ENCODE measurements around the gene GMPPA.

Gene GMPPA

DNA sequence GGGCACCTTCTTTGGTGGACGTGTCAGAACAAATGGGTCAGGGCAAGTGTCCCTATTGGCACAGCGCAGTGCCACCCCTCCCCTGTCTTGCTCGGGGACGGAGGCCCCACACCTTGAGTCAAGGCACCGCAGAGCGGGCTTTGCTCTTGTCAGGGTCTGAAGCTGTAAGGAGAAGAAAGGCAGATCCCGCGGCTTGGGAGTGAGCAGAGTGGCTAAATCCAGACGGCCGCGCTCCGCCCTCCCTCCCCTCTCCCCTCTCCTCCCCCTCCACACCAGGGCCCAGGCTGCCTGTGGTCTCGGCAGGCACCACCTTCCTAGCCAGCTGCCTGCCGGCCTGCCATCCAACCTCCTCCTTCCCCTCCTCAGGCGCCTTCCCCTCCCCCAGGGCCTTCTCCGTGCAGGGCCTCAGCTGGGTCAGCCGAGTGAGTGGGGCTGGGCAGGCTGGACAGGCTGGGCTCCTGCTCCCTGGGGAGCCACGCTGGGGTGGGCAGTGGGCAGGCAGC, 38.2 kb upstream of the GMPPA start:
- Histone ChIP-seq H3K27me3 (ENCODE audit: insufficient read depth, low read length) (no peaks in the 10 kb centered on the region), H3K4me3 (ENCODE audit: low read depth, low read length) (no peak overlapping the region), H3K79me2 (ENCODE audit: control insufficient read depth, insufficient read depth, low read length, unreplicated experiment) (peaks cover 6% of the 10 kb centered on the region), H3K36me3 (ENCODE audit: insufficient read depth, low read length) (no peaks in the 10 kb centered on the region), H3K4me1 (ENCODE audit: control insufficient read depth, insufficient read depth, low read length, unreplicated experiment) (peaks cover 29% of the 10 kb centered on the region), H3K27ac (ENCODE audit: low read depth, low read length) (no peak overlapping the region), H2AFZ (ENCODE audit: low read length, unreplicated experiment) (no peak overlapping the region)

DNA sequence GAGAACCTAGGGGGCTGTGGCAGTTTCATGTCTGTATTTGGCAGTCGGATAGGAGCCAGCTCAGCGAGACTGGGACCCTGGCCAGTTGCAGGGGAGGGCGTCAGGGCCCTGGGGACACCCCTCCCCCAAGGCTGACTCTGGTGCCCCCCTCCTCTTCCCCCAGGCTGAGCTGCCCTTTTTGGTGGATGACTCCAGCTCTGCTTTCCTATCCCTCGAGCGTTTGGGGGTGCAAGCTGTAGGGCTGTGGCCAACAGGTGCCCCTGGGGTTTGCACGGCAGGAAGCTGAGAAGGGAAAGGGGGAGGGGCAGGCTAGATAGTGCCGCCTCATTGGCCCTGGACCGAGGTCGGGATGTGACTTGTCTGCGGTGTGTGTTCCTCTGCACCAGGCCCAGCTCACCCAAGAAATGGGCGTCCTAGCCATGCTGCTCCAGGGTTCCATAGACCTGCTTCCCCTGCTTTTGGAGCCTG, 37.6 kb upstream of the GMPPA start:
- H3K27ac ChIP-seq (ENCODE audit: low read depth, low read length), result no peak overlapping the region
- H3K36me3 ChIP-seq (ENCODE audit: insufficient read depth, low read length), result no peaks in the 10 kb centered on the region
- peaks cover 6% of the 10 kb centered on the region for H3K79me2 ChIP-seq (ENCODE audit: control insufficient read depth, insufficient read depth, low read length, unreplicated experiment)
- H3K4me3 ChIP-seq (ENCODE audit: low read depth, low read length), result no peak overlapping the region
- peaks cover 29% of the 10 kb centered on the region for H3K4me1 ChIP-seq (ENCODE audit: control insufficient read depth, insufficient read depth, low read length, unreplicated experiment)
- no peaks in the 10 kb centered on the region for H3K27me3 ChIP-seq (ENCODE audit: insufficient read depth, low read length)
- no peak overlapping the region for H2AFZ ChIP-seq (ENCODE audit: low read length, unreplicated experiment)

- peaks cover 29% of the 10 kb centered on the region for H3K4me1 ChIP-seq (ENCODE audit: control insufficient read depth, insufficient read depth, low read length, unreplicated experiment)
- no peaks in the 10 kb centered on the region for H3K36me3 ChIP-seq (ENCODE audit: insufficient read depth, low read length)
- no peak overlapping the region for H3K4me3 ChIP-seq (ENCODE audit: low read depth, low read length)
- no peaks in the 10 kb centered on the region for H3K27me3 ChIP-seq (ENCODE audit: insufficient read depth, low read length)
- no peak overlapping the region for H2AFZ ChIP-seq (ENCODE audit: low read length, unreplicated experiment)
- H3K79me2 ChIP-seq (ENCODE audit: control insufficient read depth, insufficient read depth, low read length, unreplicated experiment), result peaks cover 6% of the 10 kb centered on the region
- no peak overlapping the region for H3K27ac ChIP-seq (ENCODE audit: low read depth, low read length)
Observed at GRCh38 chr2:219461669-219462068, 37.0 kb upstream of the GMPPA start.

DNA sequence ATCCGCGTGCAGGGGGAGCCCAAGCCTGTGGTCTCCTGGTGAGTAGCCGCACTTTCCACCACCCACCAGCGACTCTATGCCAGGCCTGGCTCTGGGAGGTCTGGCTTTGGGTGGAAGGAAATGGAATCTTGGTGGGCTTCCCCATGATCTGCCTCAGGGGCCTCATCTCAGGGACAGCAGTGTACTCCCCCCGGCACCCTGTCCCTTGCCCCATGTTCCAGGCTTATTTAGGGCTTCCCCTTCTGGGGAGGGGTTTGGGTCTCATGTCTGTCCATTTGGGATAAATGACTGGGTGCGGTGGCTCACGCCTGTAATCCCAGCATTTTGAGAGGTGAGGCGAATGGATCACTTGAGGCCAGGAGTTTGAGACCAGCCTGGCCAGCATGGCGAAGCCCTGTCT, 36.3 kb upstream of the GMPPA start:
- Histone ChIP-seq H3K4me3 (ENCODE audit: low read depth, low read length) (no peak overlapping the region), H3K27me3 (ENCODE audit: insufficient read depth, low read length) (no peaks in the 10 kb centered on the region), H3K79me2 (ENCODE audit: control insufficient read depth, insufficient read depth, low read length, unreplicated experiment) (peaks cover 6% of the 10 kb centered on the region), H3K36me3 (ENCODE audit: insufficient read depth, low read length) (no peaks in the 10 kb centered on the region), H3K4me1 (ENCODE audit: control insufficient read depth, insufficient read depth, low read length, unreplicated experiment) (peaks cover 29% of the 10 kb centered on the region), H2AFZ (ENCODE audit: low read length, unreplicated experiment) (no peak overlapping the region), H3K27ac (ENCODE audit: low read depth, low read length) (no peak overlapping the region)

DNA sequence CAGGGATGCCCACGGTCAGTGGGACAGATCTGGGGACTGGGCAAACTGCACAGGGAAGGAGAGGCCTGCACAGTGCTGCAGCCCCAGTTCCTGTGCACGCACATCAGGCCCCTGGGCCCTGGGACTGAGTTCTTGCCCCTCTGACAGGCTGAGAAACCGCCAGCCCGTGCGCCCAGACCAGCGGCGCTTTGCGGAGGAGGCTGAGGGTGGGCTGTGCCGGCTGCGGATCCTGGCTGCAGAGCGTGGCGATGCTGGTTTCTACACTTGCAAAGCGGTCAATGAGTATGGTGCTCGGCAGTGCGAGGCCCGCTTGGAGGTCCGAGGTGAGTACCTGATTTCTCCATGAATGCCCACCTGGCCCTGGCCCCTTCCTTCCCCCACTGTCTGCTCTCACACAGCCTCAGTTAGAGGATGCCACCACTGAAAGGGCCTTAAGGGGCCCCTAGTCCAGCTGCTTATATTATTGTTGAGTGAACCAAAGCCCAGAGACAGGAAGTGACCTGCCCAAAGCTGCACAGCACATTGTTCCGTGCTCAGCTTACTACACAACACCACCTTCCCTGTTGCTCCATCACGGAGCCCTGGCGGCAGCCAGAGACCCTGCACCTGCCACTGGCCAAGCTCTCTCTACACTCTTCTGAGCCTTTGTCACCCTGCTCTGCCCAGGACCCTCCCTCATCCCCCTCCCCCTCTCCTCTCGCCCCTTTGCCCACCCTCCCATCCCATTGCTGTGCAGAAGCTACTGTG, 34.2 kb upstream of the GMPPA start:
- no peak overlapping the region for H2AFZ ChIP-seq (ENCODE audit: low read length, unreplicated experiment)
- H3K27ac ChIP-seq (ENCODE audit: low read depth, low read length), result no peak overlapping the region
- no peaks in the 10 kb centered on the region for H3K36me3 ChIP-seq (ENCODE audit: insufficient read depth, low read length)
- peaks cover 36% of the 10 kb centered on the region for H3K4me1 ChIP-seq (ENCODE audit: control insufficient read depth, insufficient read depth, low read length, unreplicated experiment)
- peaks cover 6% of the 10 kb centered on the region for H3K79me2 ChIP-seq (ENCODE audit: control insufficient read depth, insufficient read depth, low read length, unreplicated experiment)
- no peak overlapping the region for H3K4me3 ChIP-seq (ENCODE audit: low read depth, low read length)
- H3K27me3 ChIP-seq (ENCODE audit: insufficient read depth, low read length), result no peaks in the 10 kb centered on the region

- Histone ChIP-seq H2AFZ (ENCODE audit: low read length, unreplicated experiment) (no peak overlapping the region), H3K4me3 (ENCODE audit: low read depth, low read length) (no peak overlapping the region), H3K36me3 (ENCODE audit: insufficient read depth, low read length) (no peaks in the 10 kb centered on the region), H3K27me3 (ENCODE audit: insufficient read depth, low read length) (no peaks in the 10 kb centered on the region), H3K27ac (ENCODE audit: low read depth, low read length) (no peak overlapping the region), H3K79me2 (ENCODE audit: control insufficient read depth, insufficient read depth, low read length, unreplicated experiment) (no peaks in the 10 kb centered on the region), H3K4me1 (ENCODE audit: control insufficient read depth, insufficient read depth, low read length, unreplicated experiment) (peaks cover 25% of the 10 kb centered on the region)
Observed at GRCh38 chr2:219465659-219466561, 32.8 kb upstream of the GMPPA start.

DNA sequence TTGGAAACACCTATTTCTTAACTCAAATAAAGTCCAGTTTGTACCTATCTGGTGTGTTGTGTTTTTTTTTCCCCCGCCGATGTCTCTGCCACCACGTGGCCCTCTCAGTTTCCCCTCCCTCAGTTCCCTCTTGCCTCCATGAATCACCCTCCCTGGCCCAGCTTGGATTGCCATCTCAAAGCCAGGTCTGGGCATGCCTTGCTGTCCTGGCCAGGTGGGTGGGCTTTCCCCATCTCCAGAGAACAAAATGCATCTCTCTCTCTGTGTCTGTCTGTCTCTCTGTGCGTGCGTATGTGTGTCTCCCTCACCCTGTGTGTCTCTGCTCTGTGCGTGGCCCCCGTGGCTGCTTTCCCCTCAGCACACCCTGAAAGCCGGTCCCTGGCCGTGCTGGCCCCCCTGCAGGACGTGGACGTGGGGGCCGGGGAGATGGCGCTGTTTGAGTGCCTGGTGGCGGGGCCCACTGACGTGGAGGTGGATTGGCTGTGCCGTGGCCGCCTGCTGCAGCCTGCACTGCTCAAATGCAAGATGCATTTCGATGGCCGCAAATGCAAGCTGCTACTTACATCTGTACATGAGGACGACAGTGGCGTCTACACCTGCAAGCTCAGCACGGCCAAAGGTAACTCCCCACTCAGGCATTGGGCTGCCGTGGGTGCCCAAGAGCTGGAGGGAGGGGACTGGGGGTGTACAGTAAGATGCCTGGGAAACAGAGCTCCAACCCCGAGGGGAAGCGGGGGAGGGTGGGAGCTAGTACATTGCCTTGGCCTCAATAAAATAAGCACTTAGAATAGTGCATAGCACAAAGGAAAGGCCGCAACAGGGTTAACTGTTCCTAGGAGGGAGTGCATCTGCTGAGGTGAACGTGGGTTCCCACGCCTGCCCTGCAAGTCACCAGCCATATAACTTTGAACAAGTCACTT, 31.6 kb upstream of the GMPPA start:
- Histone ChIP-seq H3K27ac (ENCODE audit: low read depth, low read length) (no peak overlapping the region), H3K27me3 (ENCODE audit: insufficient read depth, low read length) (no peaks in the 10 kb centered on the region), H3K36me3 (ENCODE audit: insufficient read depth, low read length) (no peaks in the 10 kb centered on the region), H3K4me3 (ENCODE audit: low read depth, low read length) (no peak overlapping the region), H3K79me2 (ENCODE audit: control insufficient read depth, insufficient read depth, low read length, unreplicated experiment) (no peaks in the 10 kb centered on the region), H2AFZ (ENCODE audit: low read length, unreplicated experiment) (no peak overlapping the region), H3K4me1 (ENCODE audit: control insufficient read depth, insufficient read depth, low read length, unreplicated experiment) (peaks cover 19% of the 10 kb centered on the region)

DNA sequence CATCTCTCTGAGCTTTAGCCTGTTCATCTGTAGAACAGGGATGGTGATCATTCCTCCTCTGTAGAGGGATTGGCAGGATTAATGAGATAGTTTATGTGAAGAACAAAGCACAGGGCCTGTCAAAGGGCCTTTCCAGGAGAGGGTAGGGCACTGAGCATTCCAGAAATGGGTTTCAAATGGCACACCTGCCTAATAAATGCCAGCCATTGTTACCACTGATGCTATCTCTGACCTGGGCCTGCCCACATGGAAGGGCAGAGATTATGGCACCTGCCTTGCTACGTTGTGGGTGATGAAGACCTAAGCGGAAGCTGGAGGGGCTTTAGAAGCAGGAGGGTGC, 31.0 kb upstream of the GMPPA start:
- Histone ChIP-seq H3K36me3 (ENCODE audit: insufficient read depth, low read length) (no peaks in the 10 kb centered on the region), H3K27me3 (ENCODE audit: insufficient read depth, low read length) (no peaks in the 10 kb centered on the region), H3K4me3 (ENCODE audit: low read depth, low read length) (no peak overlapping the region), H3K4me1 (ENCODE audit: control insufficient read depth, insufficient read depth, low read length, unreplicated experiment) (peaks cover 19% of the 10 kb centered on the region), H3K27ac (ENCODE audit: low read depth, low read length) (no peak overlapping the region), H3K79me2 (ENCODE audit: control insufficient read depth, insufficient read depth, low read length, unreplicated experiment) (no peaks in the 10 kb centered on the region), H2AFZ (ENCODE audit: low read length, unreplicated experiment) (no peak overlapping the region)

- Histone ChIP-seq H3K4me1 (ENCODE audit: control insufficient read depth, insufficient read depth, low read length, unreplicated experiment) (peaks cover 19% of the 10 kb centered on the region), H3K27me3 (ENCODE audit: insufficient read depth, low read length) (no peaks in the 10 kb centered on the region), H2AFZ (ENCODE audit: low read length, unreplicated experiment) (no peak overlapping the region), H3K4me3 (ENCODE audit: low read depth, low read length) (no peak overlapping the region), H3K36me3 (ENCODE audit: insufficient read depth, low read length) (no peaks in the 10 kb centered on the region), H3K79me2 (ENCODE audit: control insufficient read depth, insufficient read depth, low read length, unreplicated experiment) (no peaks in the 10 kb centered on the region), H3K27ac (ENCODE audit: low read depth, low read length) (no peak overlapping the region)
Observed at GRCh38 chr2:219468410-219469185, 30.1 kb upstream of the GMPPA start.
